Stimulated activated naive CD4-positive, alpha-beta T cell treated with Interleukin-2 at 50 U/mL for 16 hours (primary cell): ENCODE data around the gene SEMA7A.
"Not testable (repeated sequence)": the region's sequence is repeated elsewhere in the genome, so short reads cannot be mapped to it uniquely, and the experiment has no call there.

ENCODE experiments used
- DNase-seq: peaks from one replicate; lab custom pipeline; 2025; lab: John Stamatoyannopoulos, UW

The SEMA7A gene

GRCh38 chr15:74373056-74373650, 60.6 kb downstream of the SEMA7A start:
- no peak for DNase-seq

GRCh38 chr15:74370471-74370870, 63.3 kb downstream of the SEMA7A start:
- DNase-seq: no peak

GRCh38 chr15:74369756-74370155, 64.0 kb downstream of the SEMA7A start:
- no peak for DNase-seq

GRCh38 chr15:74369084-74369745, 64.5 kb downstream of the SEMA7A start:
- no peak for DNase-seq

- no peak for DNase-seq
Measured at GRCh38 chr15:74368121-74368520, 65.6 kb downstream of the SEMA7A start.

GRCh38 chr15:74367296-74367854, 66.4 kb downstream of the SEMA7A start, which contains the start of gene CYP11A1:
Gene CYP11A1, minus strand, starts transcription at chr15:74367646. Its CDS starts 61 bp downstream, at chr15:74367585.
- no peak for DNase-seq

GRCh38 chr15:74365598-74366445, 67.9 kb downstream of the SEMA7A start:
- DNase-seq: no peak

GRCh38 chr15:74364936-74365597, 68.7 kb downstream of the SEMA7A start:
- no peak for DNase-seq

- no peak for DNase-seq
Measured at GRCh38 chr15:74362482-74362881, 71.3 kb downstream of the SEMA7A start.

- DNase-seq: not testable (repeated sequence)
Measured at GRCh38 chr15:74360855-74361254, 72.9 kb downstream of the SEMA7A start.

- not testable (repeated sequence) for DNase-seq
Measured at GRCh38 chr15:74359376-74359775, 74.4 kb downstream of the SEMA7A start.
